OCI-LY7 (cell line): ENCODE measurements around the gene RNF220.

ENCODE experiments used
- EZH2phosphoT487 ChIP-seq: fragments of 200-600 bp; sonication (generic); IDR thresholded peaks from 2 replicates; pipeline ENCODE4 v1.6.1; 2018; ENCODE audit warnings: low read depth, borderline replicate concordance, mild to moderate bottlenecking, mixed run types, antibody characterized with exemption, low read length, moderate library complexity, mixed read lengths
- TF ChIP-seq, protein P1 (sequence below): fragments of 200-600 bp; sonication (generic); conservative IDR thresholded peaks from 2 replicates; pipeline ENCODE4 v1.5.1; 2014; ENCODE audit warnings: mild to moderate bottlenecking, antibody characterized with exemption, low read length, moderate library complexity, mixed read lengths

GRCh38 chr1:44431861-44432260 lies 26.8 kb downstream of the RNF220 start:
- TF ChIP-seq, protein P1, sequence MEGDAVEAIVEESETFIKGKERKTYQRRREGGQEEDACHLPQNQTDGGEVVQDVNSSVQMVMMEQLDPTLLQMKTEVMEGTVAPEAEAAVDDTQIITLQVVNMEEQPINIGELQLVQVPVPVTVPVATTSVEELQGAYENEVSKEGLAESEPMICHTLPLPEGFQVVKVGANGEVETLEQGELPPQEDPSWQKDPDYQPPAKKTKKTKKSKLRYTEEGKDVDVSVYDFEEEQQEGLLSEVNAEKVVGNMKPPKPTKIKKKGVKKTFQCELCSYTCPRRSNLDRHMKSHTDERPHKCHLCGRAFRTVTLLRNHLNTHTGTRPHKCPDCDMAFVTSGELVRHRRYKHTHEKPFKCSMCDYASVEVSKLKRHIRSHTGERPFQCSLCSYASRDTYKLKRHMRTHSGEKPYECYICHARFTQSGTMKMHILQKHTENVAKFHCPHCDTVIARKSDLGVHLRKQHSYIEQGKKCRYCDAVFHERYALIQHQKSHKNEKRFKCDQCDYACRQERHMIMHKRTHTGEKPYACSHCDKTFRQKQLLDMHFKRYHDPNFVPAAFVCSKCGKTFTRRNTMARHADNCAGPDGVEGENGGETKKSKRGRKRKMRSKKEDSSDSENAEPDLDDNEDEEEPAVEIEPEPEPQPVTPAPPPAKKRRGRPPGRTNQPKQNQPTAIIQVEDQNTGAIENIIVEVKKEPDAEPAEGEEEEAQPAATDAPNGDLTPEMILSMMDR = no peak
- TF ChIP-seq EZH2phosphoT487 = no peak
